ACC112 (cell line): ENCODE measurements around the gene SORBS2.

ENCODE experiments used
- H2AFZ ChIP-seq: fragments of 200-600 bp; sonication (generic); one replicate; pipeline ENCODE4 v1.6.0; 2017; ENCODE audit warnings: antibody characterized with exemption, low read length; ENCODE audit not compliant: unreplicated experiment
- H3K27ac ChIP-seq: fragments of 200-600 bp; sonication (generic); 2 replicates; pipeline ENCODE4 v1.5.1; 2014; ENCODE audit warnings: low read depth, mild to moderate bottlenecking, antibody characterized with exemption, low read length, moderate library complexity
- H3K27me3 ChIP-seq: fragments of 200-600 bp; sonication (generic); 2 replicates; pipeline ENCODE4 v1.6.1; 2014; ENCODE audit warnings: mild to moderate bottlenecking, antibody characterized with exemption, low read length, moderate library complexity, mixed read lengths; ENCODE audit not compliant: insufficient read depth
- H3K36me3 ChIP-seq: fragments of 200-600 bp; sonication (generic); 2 replicates; pipeline ENCODE4 v1.6.1; 2016; ENCODE audit warnings: mild to moderate bottlenecking, antibody characterized with exemption, low read length, moderate library complexity, mixed read lengths; ENCODE audit not compliant: insufficient read depth
- H3K4me1 ChIP-seq: fragments of 200-600 bp; sonication (generic); one replicate; pipeline ENCODE4 v1.6.1; 2016; ENCODE audit warnings: low read length, mixed read lengths; ENCODE audit not compliant: insufficient read depth, unreplicated experiment, control insufficient read depth
- H3K4me3 ChIP-seq: fragments of 200-600 bp; sonication (generic); 2 replicates; pipeline ENCODE4 v1.5.1; 2014; ENCODE audit warnings: mild to moderate bottlenecking, low read depth, low read length
- H3K79me2 ChIP-seq: fragments of 200-600 bp; sonication (generic); one replicate; pipeline ENCODE4 v1.6.0; 2016; ENCODE audit warnings: low read length; ENCODE audit not compliant: control insufficient read depth, unreplicated experiment, insufficient read depth

Gene SORBS2

DNA sequence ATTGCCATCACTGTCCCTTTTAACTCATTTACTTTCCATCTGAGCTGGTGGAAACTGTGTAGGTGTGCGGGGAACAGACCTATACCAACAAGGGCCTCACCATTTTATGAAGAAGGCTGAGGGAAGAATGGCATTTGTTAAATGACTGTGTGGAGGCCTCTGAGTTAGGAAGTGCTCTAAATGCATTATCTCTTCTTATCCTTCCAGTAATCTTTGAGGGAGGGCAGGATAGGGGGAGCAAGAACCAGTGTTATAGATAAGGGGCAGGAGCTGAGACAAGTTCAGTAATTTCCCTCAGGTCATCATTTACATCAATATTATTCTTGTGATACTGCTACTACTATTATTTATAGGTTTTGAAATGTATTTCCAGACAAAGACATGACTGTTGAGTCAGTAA is 154.3 kb downstream of the SORBS2 start:
- no peak overlapping the region for H3K4me3 ChIP-seq
- H3K27ac ChIP-seq: no peak overlapping the region
- no peaks in the 10 kb centered on the region for H3K36me3 ChIP-seq
- peaks cover 21% of the 10 kb centered on the region for H3K4me1 ChIP-seq
- H3K79me2 ChIP-seq: no peaks in the 10 kb centered on the region
- H2AFZ ChIP-seq: peak overlapping the region; percentile 95
- H3K27me3 ChIP-seq: no peaks in the 10 kb centered on the region

GRCh38 chr4:185657183-185657582 is 154.8 kb downstream of the SORBS2 start:
- H3K79me2 ChIP-seq: no peaks in the 10 kb centered on the region
- H3K4me1 ChIP-seq: peaks cover 21% of the 10 kb centered on the region
- no peaks in the 10 kb centered on the region for H3K36me3 ChIP-seq
- H2AFZ ChIP-seq: peak overlapping the region; percentile 95
- H3K27ac ChIP-seq: peak overlapping the region; percentile 42; the same call in 1 of the 2 replicates
- H3K27me3 ChIP-seq: no peaks in the 10 kb centered on the region
- H3K4me3 ChIP-seq: peak overlapping the region; percentile 68

- Histone ChIP-seq H3K36me3 (no peaks in the 10 kb centered on the region), H3K27me3 (no peaks in the 10 kb centered on the region), H3K27ac (peak overlapping the region; percentile 42; the same call in 1 of the 2 replicates), H3K79me2 (no peaks in the 10 kb centered on the region), H2AFZ (peak overlapping the region; percentile 95), H3K4me1 (peaks cover 21% of the 10 kb centered on the region), H3K4me3 (peak overlapping the region; percentile 68)
Measured at GRCh38 chr4:185656467-185656931, 155.5 kb downstream of the SORBS2 start.

DNA sequence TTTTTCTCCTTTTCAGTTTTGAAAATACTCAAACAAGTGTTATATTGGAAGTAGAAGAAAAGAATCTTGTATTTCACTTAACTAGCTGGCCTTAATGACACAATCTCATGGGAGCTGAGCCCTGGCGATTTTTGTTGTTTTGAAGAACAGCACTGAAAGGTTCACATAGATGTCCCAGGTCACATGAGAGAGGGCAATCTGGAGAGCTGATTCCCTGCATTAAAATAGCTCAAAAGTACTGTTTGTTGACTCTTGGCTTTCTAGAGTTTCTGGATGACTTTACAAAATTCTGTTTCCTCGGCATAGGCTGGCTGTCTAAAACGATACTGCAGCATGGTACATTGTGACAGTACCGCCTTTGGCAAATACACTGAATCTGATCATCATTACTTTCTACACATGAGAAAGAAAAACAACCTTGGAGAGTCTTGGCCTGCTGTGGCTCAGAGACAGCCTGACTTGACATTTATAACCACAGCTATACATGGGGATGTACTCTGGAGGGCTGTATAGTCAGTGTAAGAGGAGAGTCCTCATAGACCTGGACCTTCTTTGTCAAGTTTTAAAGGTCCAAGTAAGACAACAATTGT is 156.9 kb downstream of the SORBS2 start:
- Histone ChIP-seq H3K27me3 (no peaks in the 10 kb centered on the region), H3K4me3 (peak overlapping the region; percentile 68; the same call in 1 of the 2 replicates), H3K27ac (no peak overlapping the region), H3K4me1 (peaks cover 21% of the 10 kb centered on the region), H3K79me2 (no peaks in the 10 kb centered on the region), H2AFZ (no peak overlapping the region), H3K36me3 (no peaks in the 10 kb centered on the region)

GRCh38 chr4:185654311-185654710 is 157.7 kb downstream of the SORBS2 start:
- no peak overlapping the region for H3K4me3 ChIP-seq
- H3K36me3 ChIP-seq: no peaks in the 10 kb centered on the region
- peaks cover 21% of the 10 kb centered on the region for H3K4me1 ChIP-seq
- no peak overlapping the region for H3K27ac ChIP-seq
- H3K79me2 ChIP-seq: no peaks in the 10 kb centered on the region
- H3K27me3 ChIP-seq: no peaks in the 10 kb centered on the region
- no peak overlapping the region for H2AFZ ChIP-seq

GRCh38 chr4:185651851-185652250 is 160.1 kb downstream of the SORBS2 start:
- no peak overlapping the region for H3K27ac ChIP-seq
- H3K36me3 ChIP-seq: no peaks in the 10 kb centered on the region
- H3K79me2 ChIP-seq: no peaks in the 10 kb centered on the region

DNA sequence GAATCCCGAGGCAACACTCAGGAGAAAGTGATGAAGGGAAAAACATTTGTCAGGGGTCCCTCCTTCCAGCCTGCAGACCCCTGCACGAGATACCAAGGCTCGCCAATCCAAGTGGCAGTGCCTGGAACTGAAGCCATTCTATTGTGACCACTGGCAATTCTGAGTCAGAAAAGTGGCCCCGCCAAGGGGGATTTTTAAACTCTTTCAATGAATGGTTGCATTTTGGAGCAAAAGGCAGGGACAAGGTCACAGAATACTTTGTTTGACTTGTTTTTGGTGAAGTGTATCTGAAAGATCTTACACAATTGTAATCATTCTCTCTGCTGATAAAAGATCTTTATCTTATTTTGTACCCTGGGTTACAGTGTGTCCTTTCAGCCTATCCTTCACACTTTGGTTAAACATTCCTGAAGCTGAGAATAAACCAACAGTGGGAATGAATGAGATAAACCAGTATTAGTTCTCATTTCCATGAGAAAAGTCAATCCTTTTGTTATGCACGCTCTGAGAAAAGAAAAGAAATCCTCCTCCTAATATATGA is 160.8 kb downstream of the SORBS2 start:
- peaks cover 4% of the 10 kb centered on the region for H3K4me1 ChIP-seq
- H3K27me3 ChIP-seq: no peaks in the 10 kb centered on the region
- H3K36me3 ChIP-seq: 0 out of 2 replicates have a peak, but pooled peaks cover 3% of the 10 kb centered on the region
- no peak overlapping the region for H3K4me3 ChIP-seq
- H2AFZ ChIP-seq: no peak overlapping the region
- H3K79me2 ChIP-seq: no peaks in the 10 kb centered on the region
- H3K27ac ChIP-seq: no peak overlapping the region

More at GRCh38 chr4:185651851-185652250, 160.1 kb downstream of the SORBS2 start:
- no peak overlapping the region for H3K4me3 ChIP-seq
- no peak overlapping the region for H2AFZ ChIP-seq
- H3K4me1 ChIP-seq: peaks cover 8% of the 10 kb centered on the region
- no peaks in the 10 kb centered on the region for H3K27me3 ChIP-seq

GRCh38 chr4:185648631-185649030 is 163.4 kb downstream of the SORBS2 start:
- Histone ChIP-seq H3K27ac (no peak overlapping the region), H2AFZ (no peak overlapping the region), H3K27me3 (no peaks in the 10 kb centered on the region), H3K4me1 (no peaks in the 10 kb centered on the region), H3K36me3 (0 out of 2 replicates have a peak, but pooled peaks cover 4% of the 10 kb centered on the region), H3K79me2 (no peaks in the 10 kb centered on the region), H3K4me3 (no peak overlapping the region)

DNA sequence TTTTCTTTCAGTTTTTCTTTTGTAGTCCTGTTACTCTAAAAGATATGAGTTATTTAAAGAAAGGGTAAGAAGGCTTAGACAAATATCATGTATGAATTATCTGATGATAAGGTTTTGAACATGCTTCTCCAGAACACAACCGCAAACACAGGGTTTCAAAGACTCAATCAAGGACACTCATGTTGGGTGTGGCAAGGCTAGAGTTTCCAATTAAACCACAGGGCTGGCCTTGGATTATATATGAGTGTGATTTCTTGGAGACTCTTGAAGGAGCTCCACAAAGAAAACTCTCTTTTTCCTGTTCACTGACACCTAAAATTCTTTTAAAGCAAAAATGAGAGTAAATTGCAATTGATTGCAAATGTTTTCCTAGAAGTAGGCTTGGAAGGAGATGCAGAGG is 166.6 kb downstream of the SORBS2 start:
- Histone ChIP-seq H3K27ac (no peak overlapping the region), H3K4me3 (no peak overlapping the region), H3K79me2 (no peaks in the 10 kb centered on the region), H2AFZ (no peak overlapping the region), H3K4me1 (no peaks in the 10 kb centered on the region), H3K36me3 (0 out of 2 replicates have a peak, but pooled peaks cover 4% of the 10 kb centered on the region), H3K27me3 (no peaks in the 10 kb centered on the region)

GRCh38 chr4:185644408-185644807 is 167.6 kb downstream of the SORBS2 start:
- Histone ChIP-seq H3K27ac (no peak overlapping the region), H3K4me1 (no peaks in the 10 kb centered on the region), H3K27me3 (no peaks in the 10 kb centered on the region), H2AFZ (no peak overlapping the region), H3K79me2 (no peaks in the 10 kb centered on the region), H3K4me3 (no peak overlapping the region), H3K36me3 (0 out of 2 replicates have a peak, but pooled peaks cover 4% of the 10 kb centered on the region)

DNA sequence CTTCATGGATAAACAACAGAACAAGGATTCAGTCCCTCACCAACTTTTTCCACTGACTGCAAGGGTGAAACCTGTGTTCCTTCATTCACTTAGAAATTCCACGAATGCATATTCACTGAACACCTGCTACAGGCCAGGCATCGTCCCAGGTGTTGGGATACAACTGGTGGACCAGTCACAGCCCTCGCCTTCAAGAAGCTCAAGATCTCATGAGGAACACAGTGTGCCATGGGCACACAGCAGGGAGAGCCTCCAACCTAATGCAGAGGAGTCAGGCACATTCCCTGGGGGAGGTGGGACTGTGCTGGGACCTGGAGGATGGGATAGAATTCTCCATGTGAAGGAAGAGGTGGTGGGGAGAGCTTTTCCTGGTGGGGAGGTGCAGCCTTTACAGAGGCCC is 169.1 kb downstream of the SORBS2 start:
- Histone ChIP-seq H3K27ac (no peak overlapping the region), H3K4me3 (no peak overlapping the region), H3K36me3 (0 out of 2 replicates have a peak, but pooled peaks cover 4% of the 10 kb centered on the region), H2AFZ (no peak overlapping the region), H3K79me2 (no peaks in the 10 kb centered on the region), H3K27me3 (no peaks in the 10 kb centered on the region), H3K4me1 (no peaks in the 10 kb centered on the region)
